Measurements from ENCODE around the gene XRCC3. TPM values are rescaled to one million over a fixed set of nuclear protein-coding genes. Genes with fewer than 3 reads are reported as not detected.

The XRCC3 gene
- total RNA-seq, 1 experiment from 2014 or later: 36.8 TPM

DNA sequence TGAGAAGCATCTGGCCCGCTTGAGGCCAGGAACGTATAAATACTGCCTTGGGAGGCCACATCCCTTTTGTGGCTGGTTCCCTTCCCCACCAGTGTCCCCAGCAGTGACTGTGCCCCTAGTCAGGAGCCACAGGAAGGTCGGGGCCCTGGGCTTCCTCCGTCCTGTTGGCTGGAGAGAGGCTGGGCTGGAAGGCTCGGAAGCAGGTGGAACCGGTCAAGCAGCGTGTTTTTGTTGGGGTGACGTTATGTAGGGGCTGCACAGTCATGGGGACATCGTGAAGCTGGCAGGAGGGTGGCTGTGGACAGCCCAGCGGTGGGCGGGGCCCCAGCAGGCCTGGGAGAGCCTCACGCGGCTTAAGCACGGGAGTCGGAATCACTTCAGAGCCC is 10.1 kb downstream of the XRCC3 start:
- no peak for TF ChIP-seq REST (IDR thresholded peaks at IDR 0.05; ENCODE audit: insufficient read depth in 1 of 2, low read depth in 2 of 2, low read length in 1 of 2)
- no peak for TF ChIP-seq TCF7L2 (IDR thresholded peaks at IDR 0.05; ENCODE audit: low read depth, low read length)
- TF ChIP-seq SIN3A (IDR thresholded peaks at IDR 0.05; ENCODE audit: borderline replicate concordance, insufficient read depth, low read depth, low read length): no peak
- no peak for TF ChIP-seq CTCF (IDR thresholded peaks at IDR 0.05)
- TF ChIP-seq POLR2AphosphoS5 (IDR thresholded peaks at IDR 0.05; ENCODE audit: low read depth, low read length): no peak
- H3K4me3 ChIP-seq (ENCODE audit: low read depth in 2 of 2, low read length in 2 of 2): no peak overlapping the region
- ATAC-seq (no peak), DNase-seq (ENCODE audit: low read depth, low spot score) (no peak)
- H3K27ac ChIP-seq (ENCODE audit: low read length): no peak overlapping the region
- ChIA-PET CTCF (no interaction called here), POLR2A (no interaction called here)
- no peaks in the 10 kb centered on the region for H3K9me3 ChIP-seq (ENCODE audit: control insufficient read depth, insufficient read depth, low read depth, low read length)
- BruUV-seq (replicated peaks): no TSS peak
- H3K36me3 ChIP-seq (ENCODE audit: control insufficient read depth, insufficient read depth, low read length): no peaks in the 10 kb centered on the region
- peaks cover 4% of the 10 kb centered on the region for H3K4me1 ChIP-seq (ENCODE audit: control insufficient read depth, insufficient read depth, low read length)
- intact Hi-C loops (cut with micrococcal nuclease; ENCODE audit: unreplicated experiment): no loop called here
- in situ Hi-C loops (cut with HindIII; ENCODE audit: low pct_unique_long_range_greater_than_20kb, low sequenced_read_pairs): no loop called here
- H3K27me3 ChIP-seq (ENCODE audit: control insufficient read depth, insufficient read depth, low read length): no peaks in the 10 kb centered on the region

DNA sequence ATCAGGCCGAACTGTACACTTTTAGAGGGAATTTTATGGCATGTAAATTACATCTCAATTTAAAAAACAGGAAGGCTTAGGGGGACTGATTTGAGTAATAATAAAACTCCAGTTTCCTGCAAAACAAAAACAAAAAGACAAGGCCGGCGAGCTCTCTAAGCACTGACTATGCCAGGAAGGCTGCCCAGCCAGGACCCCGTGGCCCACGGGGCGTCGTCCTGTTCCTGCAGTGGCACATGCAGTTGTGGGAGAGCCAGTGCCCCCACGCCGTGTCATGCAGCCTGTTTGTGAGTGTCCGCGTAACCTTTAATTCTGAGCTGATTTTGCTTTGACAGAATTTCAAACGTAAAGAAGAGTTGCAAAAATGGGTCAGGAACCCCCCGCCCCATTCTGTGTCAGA is 10.5 kb downstream of the XRCC3 start:
- ChIA-PET POLR2A (no interaction called here), CTCF (no interaction called here)
- BruUV-seq (replicated peaks): no TSS peak
- in situ Hi-C loops (cut with HindIII; ENCODE audit: low pct_unique_long_range_greater_than_20kb, low sequenced_read_pairs): no loop called here
- H3K27me3 ChIP-seq (ENCODE audit: control insufficient read depth, insufficient read depth, low read length): no peaks in the 10 kb centered on the region
- DNase-seq (ENCODE audit: low read depth, low spot score) (no peak), ATAC-seq (no peak)
- no peak overlapping the region for H3K4me3 ChIP-seq (ENCODE audit: low read depth in 2 of 2, low read length in 2 of 2)
- no peak overlapping the region for H3K27ac ChIP-seq (ENCODE audit: low read length)
- peaks cover 8% of the 10 kb centered on the region for H3K4me1 ChIP-seq (ENCODE audit: control insufficient read depth, insufficient read depth, low read length)
- TF ChIP-seq TCF7L2 (IDR thresholded peaks at IDR 0.05; ENCODE audit: low read depth, low read length) (no peak), POLR2AphosphoS5 (IDR thresholded peaks at IDR 0.05; ENCODE audit: low read depth, low read length) (no peak), SIN3A (IDR thresholded peaks at IDR 0.05; ENCODE audit: borderline replicate concordance, insufficient read depth, low read depth, low read length) (no peak), REST (IDR thresholded peaks at IDR 0.05; ENCODE audit: insufficient read depth in 1 of 2, low read depth in 2 of 2, low read length in 1 of 2) (no peak), CTCF (IDR thresholded peaks at IDR 0.05) (no peak)
- H3K9me3 ChIP-seq (ENCODE audit: control insufficient read depth, insufficient read depth, low read depth, low read length): no peaks in the 10 kb centered on the region
- H3K36me3 ChIP-seq (ENCODE audit: control insufficient read depth, insufficient read depth, low read length): no peaks in the 10 kb centered on the region
- intact Hi-C loops (cut with micrococcal nuclease; ENCODE audit: unreplicated experiment): no loop called here

All from Panc1 (cell line).